ENCODE data around the gene HOXA13.

GRCh38 chr7:27164367-27165088 is 35.4 kb downstream of the HOXA13 start:
- TF ChIP-seq CTCF (IDR thresholded peaks at IDR 0.05) (no peak), EZH2 (IDR thresholded peaks at IDR 0.05; ENCODE audit: borderline replicate concordance, insufficient read depth, low read depth, low read length, poor library complexity, severe bottlenecking) (no peak)
